Neural cell (in vitro differentiated cells): ENCODE results near the gene ASRGL1. TPM values are rescaled to one million over a fixed set of nuclear protein-coding genes. Genes with fewer than 3 reads are reported as not detected.

Experiments used
- H2AFZ ChIP-seq: fragments of 200-600, 300-800 bp; sonication (generic), shearing (Covaris generic); 2 replicates; pipeline ENCODE4 v1.6.0; 2014; ENCODE audit warnings: low read depth, mild to moderate bottlenecking, antibody characterized with exemption, low read length, moderate library complexity
- H3F3A ChIP-seq: fragments of 200-600 bp; shearing (Covaris generic); 2 replicates; pipeline ENCODE4 v1.6.1; 2016; ENCODE audit warnings: mild to moderate bottlenecking, moderate library complexity, mixed read lengths, antibody characterized with exemption, low read length; ENCODE audit not compliant: insufficient read depth, poor library complexity, severe bottlenecking
- H3K27ac ChIP-seq: fragments of 200-600, 300-800 bp; sonication (generic), shearing (Covaris generic); 2 replicates; pipeline ENCODE4 v1.5.1; 2014; ENCODE audit warnings: mild to moderate bottlenecking, low read length, moderate library complexity
- H3K27me3 ChIP-seq: fragments of 300-800, 200-600 bp; sonication (generic), shearing (Covaris generic); 2 replicates; pipeline ENCODE4 v1.6.0; 2014; ENCODE audit warnings: mild to moderate bottlenecking, low read depth, low read length, moderate library complexity; ENCODE audit not compliant: insufficient read depth
- H3K36me3 ChIP-seq: fragments of 300-800, 200-600 bp; sonication (generic), shearing (Covaris generic); 2 replicates; pipeline ENCODE4 v1.5.1; 2014; ENCODE audit warnings: mild to moderate bottlenecking, antibody characterized with exemption, low read length, moderate library complexity; ENCODE audit not compliant: insufficient read depth
- H3K4me2 ChIP-seq: fragments of 300-800, 200-600 bp; sonication (generic), shearing (Covaris generic); 2 replicates; pipeline ENCODE4 v1.6.0; 2014; ENCODE audit warnings: mild to moderate bottlenecking, low read length
- H3K4me3 ChIP-seq: fragments of 300-800, 200-600 bp; sonication (generic), shearing (Covaris generic); 2 replicates; pipeline ENCODE4 v1.5.1; 2014; ENCODE audit warnings: mild to moderate bottlenecking, low read length, moderate library complexity
- H3K79me2 ChIP-seq: fragments of 200-600 bp; shearing (Covaris generic); replicated peaks from 2 replicates; pipeline ENCODE4 v1.6.0; 2014; ENCODE audit warnings: mild to moderate bottlenecking, low read length, moderate library complexity; ENCODE audit not compliant: insufficient read depth
- H3K9ac ChIP-seq: fragments of 300-800, 200-600 bp; sonication (generic), shearing (Covaris generic); 2 replicates; pipeline ENCODE4 v1.6.1; 2016; ENCODE audit warnings: mild to moderate bottlenecking, low read length, mixed read lengths
- H3K9me2 ChIP-seq: fragments of 200-600 bp; shearing (Covaris generic); 2 replicates; pipeline ENCODE4 v1.6.1; 2016; ENCODE audit warnings: mild to moderate bottlenecking, low read length, mixed read lengths; ENCODE audit not compliant: insufficient read depth
- H3K9me3 ChIP-seq: fragments of 200-600, 300-800 bp; sonication (generic), shearing (Covaris generic); 2 replicates; pipeline ENCODE4 v1.6.1; 2016; ENCODE audit warnings: mild to moderate bottlenecking, mixed run types, low read length, moderate library complexity, mixed read lengths
- H4K20me1 ChIP-seq: fragments of 200-600 bp; shearing (Covaris generic); 2 replicates; pipeline ENCODE4 v1.6.1; 2016; ENCODE audit warnings: mild to moderate bottlenecking, mixed run types; ENCODE audit not compliant: insufficient read depth
- CTCF ChIP-seq: fragments of 450-650 bp; IDR thresholded peaks from 2 replicates; pipeline ENCODE4 v1.5.1; 2014; ENCODE audit warnings: antibody characterized with exemption, mild to moderate bottlenecking, moderate library complexity; ENCODE audit not compliant: poor library complexity, severe bottlenecking
- EP300 ChIP-seq: fragments of 450-650 bp; conservative IDR thresholded peaks from 2 replicates; pipeline ENCODE4 v1.6.1; 2014; ENCODE audit warnings: antibody characterized with exemption, mild to moderate bottlenecking, moderate library complexity; ENCODE audit not compliant: poor library complexity, severe bottlenecking
- EZH2 ChIP-seq: fragments of 200-600, 300-800 bp; shearing (Covaris generic), sonication (generic); IDR thresholded peaks from 2 replicates; pipeline ENCODE4 v1.6.1; 2014; ENCODE audit warnings: antibody characterized with exemption, low read length, borderline replicate concordance, mild to moderate bottlenecking; ENCODE audit not compliant: insufficient read depth, poor library complexity, severe bottlenecking
- MXI1 ChIP-seq: fragments of 450-650 bp; conservative IDR thresholded peaks from 2 replicates; pipeline ENCODE4 v1.6.1; 2014; ENCODE audit warnings: antibody characterized with exemption, mild to moderate bottlenecking; ENCODE audit not compliant: poor library complexity, severe bottlenecking
- POLR2AphosphoS5 ChIP-seq: IDR thresholded peaks from 2 replicates; pipeline ENCODE4 v1.6.1; 2012
- RAD21 ChIP-seq: fragments of 450-650 bp; conservative IDR thresholded peaks from 2 replicates; pipeline ENCODE4 v1.6.1; 2014; ENCODE audit warnings: antibody characterized with exemption, mild to moderate bottlenecking, moderate library complexity
- REST ChIP-seq: IDR thresholded peaks from 2 replicates; pipeline ENCODE4 v1.6.1; 2012; ENCODE audit warnings: borderline replicate concordance
- SMC3 ChIP-seq: fragments of 450-650 bp; conservative IDR thresholded peaks from 2 replicates; pipeline ENCODE4 v1.6.1; 2014; ENCODE audit warnings: antibody characterized with exemption, mild to moderate bottlenecking, moderate library complexity; ENCODE audit not compliant: poor library complexity
- TAF1 ChIP-seq: IDR thresholded peaks from 2 replicates; pipeline ENCODE4 v1.6.1; 2012; ENCODE audit warnings: low read depth
- polyA plus RNA-seq: library from polyadenylated mRNA; depleted of rRNA; stranded (reverse); fragments of >200 nt; gene quantifications from 2 replicates; pipeline ENCODE4 v1.2.3, GENCODE V29; 2014

The ASRGL1 gene
- polyA plus RNA-seq, 1 donor from 2014 or later: 129 TPM

GRCh38 chr11:62404435-62404834, 67.2 kb downstream of the ASRGL1 start:
- Histone ChIP-seq H3K4me2 (no peak overlapping the region), H3K9me2 (no peaks in the 10 kb centered on the region), H3K27ac (no peak overlapping the region), H3K4me3 (no peak overlapping the region), H4K20me1 (no peaks in the 10 kb centered on the region), H3K9me3 (no peaks in the 10 kb centered on the region), H3K79me2 (no peaks in the 10 kb centered on the region), H3K9ac (no peak overlapping the region), H3K27me3 (no peaks in the 10 kb centered on the region), H3F3A (no peaks in the 10 kb centered on the region), H3K36me3 (no peaks in the 10 kb centered on the region), H2AFZ (no peak overlapping the region)
- no peak for TF ChIP-seq POLR2AphosphoS5
- no peak for TF ChIP-seq REST
- no peak for TF ChIP-seq CTCF
- no peak for TF ChIP-seq MXI1
- no peak for TF ChIP-seq RAD21
- no peak for TF ChIP-seq TAF1
- no peak for TF ChIP-seq SMC3
- TF ChIP-seq EP300: no peak
- TF ChIP-seq EZH2: no peak

GRCh38 chr11:62404901-62405300, 67.7 kb downstream of the ASRGL1 start:
- no peaks in the 10 kb centered on the region for H3K27me3 ChIP-seq
- no peaks in the 10 kb centered on the region for H3K9me2 ChIP-seq
- no peaks in the 10 kb centered on the region for H4K20me1 ChIP-seq
- no peak overlapping the region for H3K4me3 ChIP-seq
- H3K9ac ChIP-seq: no peak overlapping the region
- H2AFZ ChIP-seq: no peak overlapping the region
- TF ChIP-seq RAD21 (no peak), REST (no peak), CTCF (no peak), MXI1 (no peak), SMC3 (no peak), EP300 (no peak), EZH2 (no peak), TAF1 (no peak), POLR2AphosphoS5 (no peak)
- H3F3A ChIP-seq: no peaks in the 10 kb centered on the region
- H3K9me3 ChIP-seq: no peaks in the 10 kb centered on the region
- H3K4me2 ChIP-seq: no peak overlapping the region
- H3K79me2 ChIP-seq: no peaks in the 10 kb centered on the region
- H3K27ac ChIP-seq: no peak overlapping the region
- H3K36me3 ChIP-seq: no peaks in the 10 kb centered on the region
